Nucleus accumbens (tissue), 56 donors: Measurements from ENCODE around the gene TOX3.

ENCODE experiments used
- DNase-seq, 56 donors: peaks; one replicate each; lab custom pipeline; 2025; lab: John Stamatoyannopoulos, UW

The TOX3 gene

GRCh38 chr16:52547004-52547833 is at the start of gene TOX3:
Gene TOX3 (minus strand): TSS chr16:52547143. CDS start chr16:52546723, 420 bp downstream.
- peak in 4 of 56 donors; percentile 9 to 23 (median 17) for DNase-seq

GRCh38 chr16:52592778-52593177 is 45.8 kb upstream of the TOX3 start:
- no peak for DNase-seq

- no peak for DNase-seq
Observed at GRCh38 chr16:52591934-52592592, 45.1 kb upstream of the TOX3 start.

- no peak for DNase-seq
Observed at GRCh38 chr16:52591471-52591870, 44.5 kb upstream of the TOX3 start.

- DNase-seq, result no peak
Observed at GRCh38 chr16:52586159-52586558, 39.2 kb upstream of the TOX3 start.

GRCh38 chr16:52584354-52585320 is 37.7 kb upstream of the TOX3 start:
- DNase-seq, result no peak

GRCh38 chr16:52581530-52581929 is 34.6 kb upstream of the TOX3 start:
- no peak for DNase-seq

GRCh38 chr16:52580488-52580887 is 33.5 kb upstream of the TOX3 start:
- no peak for DNase-seq

- no peak for DNase-seq
Observed at GRCh38 chr16:52578829-52579498, 32.0 kb upstream of the TOX3 start.

GRCh38 chr16:52578007-52578828 is 31.3 kb upstream of the TOX3 start:
- no peak for DNase-seq

GRCh38 chr16:52577130-52577706 is 30.3 kb upstream of the TOX3 start:
- DNase-seq, result no peak

GRCh38 chr16:52573365-52574299 is 26.7 kb upstream of the TOX3 start:
- DNase-seq, result no peak

GRCh38 chr16:52572656-52573055 is 25.7 kb upstream of the TOX3 start:
- no peak for DNase-seq

- DNase-seq, result no peak
Observed at GRCh38 chr16:52570495-52571091, 23.6 kb upstream of the TOX3 start.

GRCh38 chr16:52569701-52570100 is 22.8 kb upstream of the TOX3 start:
- DNase-seq, result no peak

- DNase-seq, result no peak
Observed at GRCh38 chr16:52568983-52569690, 22.2 kb upstream of the TOX3 start.

GRCh38 chr16:52568495-52568894 is 21.6 kb upstream of the TOX3 start:
- DNase-seq, result no peak
